ENCODE results near the gene PCDH9.

Gene PCDH9

DNA sequence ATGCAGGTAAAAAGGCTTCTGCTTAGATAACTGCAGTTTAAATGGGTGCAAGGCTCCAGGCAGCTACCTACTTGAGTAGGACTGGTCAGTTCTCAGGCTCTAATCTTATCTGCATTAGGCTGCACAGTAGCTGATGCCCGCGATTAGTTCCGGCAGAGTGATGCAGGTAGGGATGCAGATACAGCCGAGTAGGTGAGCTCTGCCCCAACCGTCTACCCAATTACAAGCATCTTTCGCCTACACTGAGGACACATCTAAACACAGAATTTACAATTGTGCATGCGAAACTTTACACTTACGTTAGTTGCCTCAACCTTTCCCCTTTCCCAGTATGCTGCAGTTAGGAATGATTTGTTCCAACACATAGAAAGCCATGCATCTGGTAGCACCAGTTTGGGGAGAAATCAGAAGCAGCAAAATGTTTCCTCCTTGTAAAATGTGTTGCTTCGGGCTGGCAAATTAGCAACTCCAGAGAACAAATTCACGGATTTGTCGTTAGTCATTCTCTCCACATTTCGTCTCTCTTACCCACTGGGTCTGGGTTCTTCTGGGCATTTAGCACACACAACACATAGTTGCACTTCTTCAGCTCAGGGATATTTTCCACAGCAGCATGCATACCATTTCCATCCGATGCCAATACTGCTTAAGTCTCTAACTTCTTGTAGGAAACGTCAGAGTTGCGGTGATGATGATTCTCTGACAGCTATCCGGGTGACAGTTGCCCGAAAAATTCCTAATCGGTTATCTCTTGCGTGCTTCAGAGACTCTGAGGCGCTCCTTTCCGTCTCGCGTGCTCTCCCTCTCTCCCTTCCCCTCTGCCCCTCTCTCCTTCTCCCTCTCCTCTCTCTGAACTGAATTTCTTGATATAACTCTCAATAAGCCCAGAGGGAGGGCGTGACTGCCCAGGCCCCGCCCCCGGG is at the start of gene PCDH9:
PCDH9 (minus strand) TSS at position 856 of the 923 bp plus-strand sequence. CDS start 1,896 bp downstream, outside the sequence.
- DNase-seq (ENCODE audit: low read depth in 2 of 2): no peak

GRCh38 chr13:67278235-67278634 is 48.1 kb upstream of the PCDH9 start:
- DNase-seq (ENCODE audit: low read depth in 2 of 2): no peak

- DNase-seq (ENCODE audit: low read depth in 2 of 2): no peak
Measured at GRCh38 chr13:67277581-67277980, 47.4 kb upstream of the PCDH9 start.

DNA sequence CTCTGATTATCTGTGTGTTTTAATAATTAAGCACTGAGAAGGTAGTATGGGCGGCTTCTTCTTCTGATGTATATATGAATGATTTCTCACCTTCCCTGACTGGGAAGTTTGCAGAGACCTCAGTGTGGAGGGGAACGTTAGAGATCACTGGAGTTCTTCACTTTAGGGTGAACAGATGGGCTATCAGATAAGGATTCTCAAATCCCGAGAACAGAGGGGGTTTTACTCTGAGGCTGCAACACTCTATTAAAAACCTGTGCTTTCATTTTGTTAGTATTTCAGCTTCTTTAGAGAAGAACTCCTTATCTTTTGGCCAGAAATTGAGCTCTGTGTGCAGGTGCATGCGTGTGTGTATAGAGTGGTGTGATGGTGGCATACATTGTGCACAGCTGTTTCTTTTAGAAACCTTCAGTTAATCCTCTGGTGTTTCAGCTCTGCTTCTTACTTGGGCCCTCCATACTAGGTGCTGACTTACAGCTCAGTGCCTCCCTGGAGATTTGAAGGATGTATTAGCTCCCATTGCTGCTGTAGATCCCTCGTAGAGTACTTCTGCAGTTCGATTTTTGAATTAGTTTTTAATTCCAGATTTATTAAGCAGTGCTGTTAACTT is 45.3 kb upstream of the PCDH9 start:
- DNase-seq (ENCODE audit: low read depth in 2 of 2): no peak

- no peak for DNase-seq (ENCODE audit: low read depth in 2 of 2)
Measured at GRCh38 chr13:67273001-67273400, 42.9 kb upstream of the PCDH9 start.

DNA sequence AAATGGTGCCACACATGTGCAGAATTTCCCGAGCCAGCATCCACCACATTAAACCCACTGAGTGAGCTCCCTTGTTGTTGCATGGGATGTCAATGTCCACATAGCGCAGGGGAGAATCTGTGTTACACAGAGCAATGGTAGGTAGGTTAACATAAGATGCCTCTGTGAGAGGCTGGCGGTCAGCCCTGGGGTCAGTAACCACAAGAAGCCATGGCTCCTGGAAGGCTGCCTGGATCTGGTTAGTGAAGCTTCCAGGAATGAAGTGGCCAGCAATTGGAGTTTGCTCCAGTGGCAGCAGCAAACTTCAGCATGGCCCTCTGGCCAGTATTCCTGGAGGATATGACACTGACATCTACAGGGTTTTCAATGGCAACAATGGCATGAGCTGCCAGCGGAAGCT is 37.0 kb upstream of the PCDH9 start:
- DNase-seq (ENCODE audit: low read depth in 2 of 2): no peak

GRCh38 chr13:67259208-67259607 is 29.1 kb upstream of the PCDH9 start:
- DNase-seq (ENCODE audit: low read depth in 2 of 2): no peak

- DNase-seq (ENCODE audit: low read depth in 2 of 2): no peak
Measured at GRCh38 chr13:67258482-67258881, 28.3 kb upstream of the PCDH9 start.

GRCh38 chr13:67238861-67239260 is 8.7 kb upstream of the PCDH9 start:
- DNase-seq (ENCODE audit: low read depth in 2 of 2): no peak

- DNase-seq (ENCODE audit: low read depth in 2 of 2): no peak
Measured at GRCh38 chr13:67238277-67238859, 8.2 kb upstream of the PCDH9 start.

DNA sequence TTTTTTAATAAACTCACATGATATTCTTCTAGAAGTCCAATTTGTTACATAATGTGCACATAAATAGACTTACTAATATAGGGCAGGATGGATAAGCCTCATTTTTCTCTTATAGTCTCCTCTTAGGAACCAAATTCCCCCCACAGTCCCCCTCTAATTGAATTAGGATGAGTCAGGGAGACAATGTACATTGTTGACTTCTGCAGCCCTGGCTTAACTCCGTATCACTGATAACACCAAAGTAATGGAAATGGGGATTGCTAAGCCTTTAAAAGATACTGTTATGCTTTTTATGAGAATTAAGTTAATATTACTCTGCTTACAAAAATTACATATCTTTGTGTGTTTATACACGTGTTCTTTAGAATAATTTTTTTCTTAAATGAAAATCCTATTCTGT is 5.1 kb upstream of the PCDH9 start:
- DNase-seq (ENCODE audit: low read depth in 2 of 2): no peak

- no peak for DNase-seq (ENCODE audit: low read depth in 2 of 2)
Measured at GRCh38 chr13:67232384-67232783, 2.2 kb upstream of the PCDH9 start.

DNA sequence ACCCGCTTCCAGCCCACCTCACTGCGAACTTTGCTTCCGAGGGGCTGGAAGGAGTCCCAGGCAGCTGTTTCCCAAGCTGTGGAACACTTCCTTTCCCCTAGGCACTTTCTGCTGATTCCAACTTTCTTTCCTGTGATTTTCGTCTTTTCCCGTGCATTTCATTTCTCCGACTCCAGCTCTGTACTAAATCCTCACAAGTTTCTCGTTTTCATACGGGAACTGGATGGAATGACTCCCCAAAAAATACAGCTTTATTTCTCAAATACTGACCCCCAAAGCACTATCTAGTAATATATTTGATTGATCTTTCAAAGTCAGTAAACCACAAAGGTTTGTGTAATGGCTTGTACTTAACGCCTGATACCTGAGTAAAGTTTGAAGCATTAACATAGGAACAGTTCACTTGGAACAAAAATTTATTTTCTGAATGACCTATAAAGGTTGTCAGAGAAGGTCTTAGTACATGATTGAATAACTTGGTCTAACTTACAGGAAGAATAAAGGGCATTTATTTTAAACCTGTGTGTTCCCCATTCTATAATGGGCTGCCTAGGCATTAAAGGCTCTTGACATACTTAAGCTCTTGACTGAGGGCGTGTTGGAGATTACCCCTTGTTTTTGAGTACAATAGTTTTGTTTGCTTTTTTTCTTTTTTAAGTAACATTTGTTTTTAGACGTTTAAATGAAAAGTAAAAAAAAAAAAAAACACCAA is 1.3 kb upstream of the PCDH9 start:
- DNase-seq (ENCODE audit: low read depth in 2 of 2): no peak

DNA sequence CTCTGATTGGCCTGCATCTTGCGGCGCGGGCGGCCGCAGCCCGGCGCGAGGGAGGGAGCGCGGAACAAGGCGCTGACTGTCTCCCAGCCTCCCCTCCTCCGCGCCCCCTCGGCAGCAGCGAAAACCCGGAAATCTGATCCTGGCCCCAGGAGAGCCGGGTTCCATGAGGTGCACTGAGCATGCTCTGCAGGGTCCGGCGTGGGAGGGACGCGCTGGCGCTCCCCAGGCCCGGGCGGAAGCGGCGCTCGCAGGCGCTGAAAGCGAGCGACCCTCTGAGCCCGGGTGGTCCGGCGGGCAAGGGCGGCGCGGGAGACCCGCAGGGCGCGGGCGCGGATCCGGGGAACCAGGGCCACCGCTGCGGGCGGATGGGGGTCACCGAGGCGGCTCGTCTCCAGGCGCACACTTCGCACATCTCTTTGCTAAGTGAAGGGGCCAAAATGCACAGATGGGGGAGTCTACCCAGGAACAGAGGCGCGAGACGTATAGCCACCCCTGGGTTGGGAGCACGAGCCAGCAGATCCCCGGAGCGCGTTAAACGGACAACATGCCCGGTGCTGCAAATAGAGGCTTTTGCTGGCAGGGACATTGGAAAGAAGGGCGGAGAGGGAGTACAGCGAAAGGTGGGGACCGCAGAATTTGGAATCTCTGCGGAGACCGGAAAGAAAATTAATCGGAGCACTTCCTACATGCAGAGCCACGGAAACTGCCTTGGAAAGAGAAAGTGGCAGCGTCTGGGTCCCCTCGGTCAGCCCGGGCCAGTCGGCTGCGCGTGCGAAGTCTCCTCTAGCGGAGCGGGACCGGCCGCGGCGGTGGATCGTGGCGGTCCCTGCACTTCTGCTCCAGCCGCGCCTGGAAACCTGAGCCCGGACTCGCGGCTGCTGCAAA is 510 bp upstream of the PCDH9 start:
- DNase-seq (ENCODE audit: low read depth in 2 of 2): peak; percentile 76 to 84

- no peak for DNase-seq (ENCODE audit: low read depth in 2 of 2)
Measured at GRCh38 chr13:67228916-67229315, 1.2 kb downstream of the PCDH9 start.

GRCh38 chr13:67228031-67228430 is 2.1 kb downstream of the PCDH9 start:
- DNase-seq (ENCODE audit: low read depth in 2 of 2): no peak

DNA sequence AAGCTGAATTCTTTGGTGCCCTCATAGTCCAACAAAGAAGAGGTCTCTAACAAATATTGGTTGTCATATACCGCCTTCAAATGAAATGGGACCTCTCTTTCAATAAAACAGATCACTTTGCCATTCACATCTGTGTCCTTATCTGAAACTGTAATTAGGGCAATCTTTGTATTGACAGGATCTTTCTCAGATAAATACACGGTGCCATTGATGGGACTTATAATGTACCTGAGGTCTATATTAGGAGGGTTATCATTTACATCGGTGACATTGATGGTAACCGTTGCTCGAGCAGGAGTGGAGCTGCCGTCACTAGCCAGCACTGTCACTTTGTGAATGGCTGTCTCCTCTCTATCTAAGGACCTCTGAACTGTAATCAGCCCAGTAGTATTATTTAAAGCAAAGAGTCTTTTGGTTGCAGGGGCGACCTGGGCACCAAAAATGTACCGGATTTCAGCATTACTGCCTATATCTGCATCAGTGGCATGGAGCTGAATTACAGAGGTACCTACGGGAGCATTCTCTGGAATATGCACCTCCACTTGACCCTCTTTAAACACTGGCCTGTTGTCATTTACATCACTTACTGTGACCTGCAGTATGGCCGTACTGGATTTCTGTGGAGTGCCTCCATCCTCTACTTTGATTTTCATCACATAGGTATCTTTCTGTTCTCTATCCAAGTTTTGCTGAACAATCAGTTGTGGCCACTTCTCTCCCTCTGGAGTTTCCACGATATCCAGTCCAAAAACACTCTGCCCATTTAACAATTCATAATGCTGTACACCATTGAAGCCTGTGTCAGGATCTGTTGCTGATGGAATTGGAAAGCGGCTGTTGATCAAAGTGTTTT is 2.8 kb downstream of the PCDH9 start:
- DNase-seq (ENCODE audit: low read depth in 2 of 2): no peak

- no peak for DNase-seq (ENCODE audit: low read depth in 2 of 2)
Measured at GRCh38 chr13:67226696-67227095, 3.4 kb downstream of the PCDH9 start.

DNA sequence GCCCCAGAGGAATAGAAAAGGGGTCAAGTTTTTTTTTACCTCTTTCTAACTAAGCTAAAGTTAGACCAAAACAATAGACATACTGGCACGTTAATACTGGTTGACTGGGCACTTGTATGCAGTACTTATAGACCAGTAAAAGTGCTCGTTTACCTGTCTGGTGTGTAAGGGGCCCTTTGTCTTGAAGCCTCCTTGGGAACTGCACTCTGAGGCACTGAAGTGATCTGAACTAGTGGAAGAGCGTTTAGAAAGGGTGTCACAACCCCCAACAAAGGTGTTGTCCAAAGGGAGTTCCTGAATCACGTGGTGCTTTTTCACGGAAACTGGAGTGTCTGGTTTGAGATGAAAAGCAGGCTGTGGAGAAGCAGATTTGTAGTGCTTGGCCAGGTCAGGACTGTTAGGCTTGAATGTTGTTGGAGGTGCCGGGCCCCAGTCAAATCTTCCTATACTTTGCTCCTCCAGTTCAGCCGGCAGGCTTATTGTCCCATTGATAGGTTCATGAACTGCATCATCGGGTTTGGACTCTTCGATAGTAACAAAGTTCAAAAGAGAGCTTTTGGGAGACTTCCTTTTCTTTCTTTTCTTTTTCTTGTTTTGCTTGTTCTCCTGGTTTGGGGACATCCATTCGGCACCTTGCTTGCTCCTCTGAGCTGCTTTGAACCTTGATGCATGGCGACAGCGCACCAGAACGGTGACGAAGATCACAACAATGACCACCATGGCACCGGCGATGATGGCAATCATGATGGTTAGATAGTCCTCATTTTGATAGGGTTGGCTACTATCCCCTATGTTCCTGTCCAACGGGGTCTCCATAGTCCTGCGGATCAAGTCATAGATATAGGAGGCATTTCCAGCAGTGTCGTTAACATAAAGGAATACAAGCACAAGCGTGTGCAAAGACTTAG is 4.6 kb downstream of the PCDH9 start:
- DNase-seq (ENCODE audit: low read depth in 2 of 2): no peak
